ENCODE measurements around the gene FARP2.

The FARP2 gene

GRCh38 chr2:241310917-241311566, 45.0 kb upstream of the FARP2 start (continued):
- TF ChIP-seq GLIS3 (CRISPR knock-in tag; IDR thresholded peaks at IDR 0.05) (no peak), TCF4 (CRISPR knock-in tag; IDR thresholded peaks at IDR 0.05; ENCODE audit: borderline replicate concordance) (no peak), SNAI2 (CRISPR knock-in tag; IDR thresholded peaks at IDR 0.05) (no peak)

- TF ChIP-seq TSHZ2 (CRISPR knock-in tag; IDR thresholded peaks at IDR 0.05) (no peak), RARB (CRISPR knock-in tag; IDR thresholded peaks at IDR 0.05) (no peak), POU6F1 (CRISPR knock-in tag; IDR thresholded peaks at IDR 0.05; ENCODE audit: borderline replicate concordance, low read depth) (no peak), ZNF70 (CRISPR knock-in tag; IDR thresholded peaks at IDR 0.05) (no peak), ESRRG (CRISPR knock-in tag; IDR thresholded peaks at IDR 0.05) (no peak), PPARA (CRISPR knock-in tag; IDR thresholded peaks at IDR 0.05; ENCODE audit: borderline replicate concordance) (no peak)
- ATAC-seq: no peak
Measured at GRCh38 chr2:241312082-241312481, 44.0 kb upstream of the FARP2 start.

- TF ChIP-seq POU6F1 (CRISPR knock-in tag; IDR thresholded peaks at IDR 0.05; ENCODE audit: borderline replicate concordance, low read depth) (no peak), RARB (CRISPR knock-in tag; IDR thresholded peaks at IDR 0.05) (no peak), GLIS3 (CRISPR knock-in tag; IDR thresholded peaks at IDR 0.05) (no peak), ARNTL (CRISPR knock-in tag; IDR thresholded peaks at IDR 0.05; ENCODE audit: borderline replicate concordance, low read depth) (no peak), ESRRG (CRISPR knock-in tag; IDR thresholded peaks at IDR 0.05) (no peak), SNAI2 (CRISPR knock-in tag; IDR thresholded peaks at IDR 0.05) (no peak), ZC3H10 (CRISPR knock-in tag; IDR thresholded peaks at IDR 0.05) (no peak), TSHZ2 (CRISPR knock-in tag; IDR thresholded peaks at IDR 0.05) (no peak), ZNF70 (CRISPR knock-in tag; IDR thresholded peaks at IDR 0.05) (no peak), PATZ1 (CRISPR knock-in tag; IDR thresholded peaks at IDR 0.05; ENCODE audit: borderline replicate concordance) (no peak), TOX (CRISPR knock-in tag; IDR thresholded peaks at IDR 0.05; ENCODE audit: borderline replicate concordance) (no peak), ZFP3 (CRISPR knock-in tag; IDR thresholded peaks at IDR 0.05) (no peak), ISL1 (CRISPR knock-in tag; IDR thresholded peaks at IDR 0.05) (no peak), CSDC2 (CRISPR knock-in tag; IDR thresholded peaks at IDR 0.05) (no peak), ZFP30 (CRISPR knock-in tag; IDR thresholded peaks at IDR 0.05) (no peak), CSRNP3 (CRISPR knock-in tag; IDR thresholded peaks at IDR 0.05) (no peak)
- ATAC-seq: no peak
Measured at GRCh38 chr2:241313543-241314095, 42.5 kb upstream of the FARP2 start.
